Glutamatergic neuron (in vitro differentiated cells): ENCODE results near the gene ZFP36L2. TPM values are rescaled to one million over a fixed set of nuclear protein-coding genes. Genes with fewer than 3 reads are reported as not detected.

Experiments
- DNase-seq: peaks from one replicate; pipeline ENCODE4 v3.0.0; 2022
- H3K27ac Mint-ChIP-seq: one replicate; pipeline ENCODE4 v1.8.0; 2020; ENCODE audit warnings: mild to moderate bottlenecking, mixed read lengths, inconsistent platforms; ENCODE audit not compliant: unreplicated experiment
- H3K27me3 Mint-ChIP-seq: one replicate; pipeline ENCODE4 v1.8.0; 2020; ENCODE audit warnings: mild to moderate bottlenecking, moderate library complexity, mixed read lengths, inconsistent platforms; ENCODE audit not compliant: unreplicated experiment
- H3K36me3 Mint-ChIP-seq: one replicate; pipeline ENCODE4 v1.8.0; 2020; ENCODE audit warnings: mild to moderate bottlenecking, mixed read lengths, inconsistent platforms; ENCODE audit not compliant: unreplicated experiment
- H3K4me1 Mint-ChIP-seq: one replicate; pipeline ENCODE4 v1.8.0; 2020; ENCODE audit warnings: mild to moderate bottlenecking, low read depth, mixed read lengths, inconsistent platforms; ENCODE audit not compliant: unreplicated experiment
- H3K4me3 Mint-ChIP-seq: one replicate; pipeline ENCODE4 v1.8.0; 2020; ENCODE audit warnings: mild to moderate bottlenecking, mixed read lengths, inconsistent platforms; ENCODE audit not compliant: unreplicated experiment
- H3K9me3 Mint-ChIP-seq: one replicate; pipeline ENCODE4 v1.8.0; 2020; ENCODE audit warnings: mild to moderate bottlenecking, moderate library complexity, mixed read lengths, inconsistent platforms; ENCODE audit not compliant: unreplicated experiment
- total RNA-seq: library from RNA; stranded (reverse); fragmentation: NEBNext Ultra II Directional; extraction: Animal tissue kit (Norgen Biotek cat#: 25700); gene quantifications from one replicate; pipeline ENCODE4 v1.2.1, GENCODE V29; 2021; ENCODE audit not compliant: unreplicated experiment
- TF ChIP-seq, protein P1 (sequence below): fragments of 200-600 bp; sonication (generic); IDR thresholded peaks from one replicate; pipeline ENCODE4 v1.5.0; 2021; ENCODE audit not compliant: partially characterized antibody, unreplicated experiment

ZFP36L2 gene
- total RNA-seq, 1 donor from 2014 or later, result 0.88 TPM

DNA sequence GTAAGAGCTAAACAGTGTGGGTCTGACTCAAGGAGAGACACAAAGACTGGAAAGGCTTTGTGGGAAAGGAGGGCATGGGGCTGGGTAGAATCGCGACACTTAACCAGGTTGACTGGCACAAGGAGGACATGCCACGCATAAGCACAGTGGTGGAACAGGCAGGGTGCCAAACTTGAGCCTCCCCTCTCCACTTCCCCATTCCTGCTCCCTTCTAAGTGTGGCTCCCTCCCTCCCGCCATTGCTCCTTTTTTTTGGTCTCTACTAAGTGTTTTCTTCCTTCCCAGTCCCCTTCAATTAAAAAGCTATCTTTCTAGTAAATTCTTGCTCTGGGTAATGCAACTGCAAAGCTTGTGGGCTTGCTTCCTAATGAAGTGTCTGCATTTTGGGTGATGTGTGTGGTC is 40.3 kb upstream of the ZFP36L2 start:
- Mint-ChIP-seq H3K9me3 (peaks cover 7% of the 10 kb centered on the region), H3K27me3 (peaks cover 7% of the 10 kb centered on the region), H3K36me3 (no peaks in the 10 kb centered on the region), H3K4me1 (peaks cover 26% of the 10 kb centered on the region), H3K27ac (no peak overlapping the region), H3K4me3 (no peak overlapping the region)
- no peak for DNase-seq
- TF ChIP-seq, protein P1, sequence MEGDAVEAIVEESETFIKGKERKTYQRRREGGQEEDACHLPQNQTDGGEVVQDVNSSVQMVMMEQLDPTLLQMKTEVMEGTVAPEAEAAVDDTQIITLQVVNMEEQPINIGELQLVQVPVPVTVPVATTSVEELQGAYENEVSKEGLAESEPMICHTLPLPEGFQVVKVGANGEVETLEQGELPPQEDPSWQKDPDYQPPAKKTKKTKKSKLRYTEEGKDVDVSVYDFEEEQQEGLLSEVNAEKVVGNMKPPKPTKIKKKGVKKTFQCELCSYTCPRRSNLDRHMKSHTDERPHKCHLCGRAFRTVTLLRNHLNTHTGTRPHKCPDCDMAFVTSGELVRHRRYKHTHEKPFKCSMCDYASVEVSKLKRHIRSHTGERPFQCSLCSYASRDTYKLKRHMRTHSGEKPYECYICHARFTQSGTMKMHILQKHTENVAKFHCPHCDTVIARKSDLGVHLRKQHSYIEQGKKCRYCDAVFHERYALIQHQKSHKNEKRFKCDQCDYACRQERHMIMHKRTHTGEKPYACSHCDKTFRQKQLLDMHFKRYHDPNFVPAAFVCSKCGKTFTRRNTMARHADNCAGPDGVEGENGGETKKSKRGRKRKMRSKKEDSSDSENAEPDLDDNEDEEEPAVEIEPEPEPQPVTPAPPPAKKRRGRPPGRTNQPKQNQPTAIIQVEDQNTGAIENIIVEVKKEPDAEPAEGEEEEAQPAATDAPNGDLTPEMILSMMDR, result no peak

DNA sequence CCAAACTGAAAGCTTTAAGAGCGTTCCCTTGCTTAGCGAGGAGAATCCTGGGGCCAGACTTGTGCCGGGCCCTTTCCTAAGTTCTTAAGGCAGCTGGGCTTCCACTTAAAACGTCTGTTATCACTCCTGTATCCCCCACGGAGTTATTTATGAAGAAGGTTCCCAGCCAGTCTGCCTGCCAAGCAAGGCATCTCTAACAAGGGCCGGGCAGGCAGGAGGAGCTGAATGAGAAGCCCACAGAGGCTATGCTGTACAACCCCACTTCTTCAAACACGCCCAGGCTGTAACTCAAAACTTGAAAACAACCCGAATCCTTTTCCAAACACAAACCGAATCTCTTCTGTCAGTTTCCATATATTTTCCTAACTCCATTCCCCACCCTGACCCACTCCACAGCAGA is 39.0 kb upstream of the ZFP36L2 start:
- no peak overlapping the region for H3K4me3 Mint-ChIP-seq
- DNase-seq, result no peak
- H3K36me3 Mint-ChIP-seq, result no peaks in the 10 kb centered on the region
- peaks cover 25% of the 10 kb centered on the region for H3K4me1 Mint-ChIP-seq
- no peak overlapping the region for H3K27ac Mint-ChIP-seq
- TF ChIP-seq, protein P1, result no peak
- H3K9me3 Mint-ChIP-seq, result peaks cover 7% of the 10 kb centered on the region
- H3K27me3 Mint-ChIP-seq, result peaks cover 7% of the 10 kb centered on the region

DNA sequence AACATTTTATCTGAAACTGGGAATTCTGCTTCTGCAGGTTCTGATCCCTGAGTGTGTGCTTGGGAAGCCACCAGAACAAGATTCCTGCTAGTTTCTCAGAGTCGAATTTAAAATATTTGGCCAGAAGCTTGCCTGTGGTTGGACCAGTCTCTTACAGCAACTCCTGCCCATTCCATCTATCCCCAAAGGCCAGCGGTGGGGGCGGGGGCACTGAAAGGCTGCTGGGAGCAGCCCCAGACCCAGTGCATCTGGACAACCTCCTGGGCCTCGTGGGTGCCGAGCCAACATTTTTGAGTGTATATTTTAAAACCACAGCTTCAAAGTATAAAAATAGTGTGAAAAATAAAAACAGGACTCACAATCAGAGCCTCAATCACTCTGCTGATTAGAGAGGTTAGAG is 38.6 kb upstream of the ZFP36L2 start:
- no peaks in the 10 kb centered on the region for H3K36me3 Mint-ChIP-seq
- H3K9me3 Mint-ChIP-seq, result peaks cover 7% of the 10 kb centered on the region
- H3K4me3 Mint-ChIP-seq, result no peak overlapping the region
- no peak overlapping the region for H3K27ac Mint-ChIP-seq
- peaks cover 22% of the 10 kb centered on the region for H3K4me1 Mint-ChIP-seq
- no peak for DNase-seq
- TF ChIP-seq, protein P1, result no peak
- H3K27me3 Mint-ChIP-seq, result peaks cover 7% of the 10 kb centered on the region

DNA sequence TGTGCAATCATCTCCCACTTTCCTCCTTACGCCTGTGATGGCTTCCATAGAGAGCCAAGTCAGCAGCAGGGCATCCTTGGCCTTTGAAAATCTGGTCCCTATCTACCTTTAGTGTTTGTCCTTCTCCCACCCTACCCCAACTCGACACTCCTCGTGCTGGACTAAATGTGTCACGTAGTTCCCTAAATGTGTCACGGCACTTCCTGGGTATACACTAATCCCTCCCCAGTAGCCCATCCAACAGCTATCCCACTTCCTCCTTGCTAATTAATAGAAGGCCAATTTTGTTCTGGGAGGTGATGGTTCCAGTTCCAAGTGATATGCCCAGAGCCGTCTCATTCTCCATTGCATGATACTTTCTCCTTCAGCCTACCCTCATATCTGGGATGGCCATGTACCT is 36.5 kb upstream of the ZFP36L2 start:
- no peak for DNase-seq
- H3K27me3 Mint-ChIP-seq, result peaks cover 4% of the 10 kb centered on the region

DNA sequence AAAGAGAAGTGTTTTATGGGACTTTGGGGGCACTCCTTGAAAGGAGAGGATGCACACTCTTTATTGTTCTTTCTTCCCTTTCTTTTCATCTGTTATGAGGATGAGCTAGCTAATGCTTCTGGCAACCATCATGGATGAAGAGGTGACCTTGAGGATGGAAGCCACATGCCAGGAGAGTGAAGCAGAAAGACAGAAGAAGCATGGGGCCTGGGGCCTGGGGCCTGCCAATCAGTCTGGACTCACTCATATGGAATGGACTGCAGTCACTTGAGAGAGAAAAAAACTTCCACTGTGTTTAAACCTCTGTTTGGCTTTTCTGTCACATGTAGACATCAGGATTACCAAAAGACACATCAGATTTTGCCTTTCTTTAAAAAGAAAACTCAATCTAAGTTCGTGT is 35.8 kb upstream of the ZFP36L2 start:
- Mint-ChIP-seq H3K4me3 (no peak overlapping the region), H3K36me3 (no peaks in the 10 kb centered on the region), H3K9me3 (peaks cover 4% of the 10 kb centered on the region), H3K4me1 (peaks cover 8% of the 10 kb centered on the region), H3K27ac (no peak overlapping the region), H3K27me3 (peaks cover 4% of the 10 kb centered on the region)
- TF ChIP-seq, protein P1, result no peak
- DNase-seq, result no peak

More for the DNA sequence above, 36.5 kb upstream of the ZFP36L2 start:
- H3K36me3 Mint-ChIP-seq, result no peaks in the 10 kb centered on the region
- no peak overlapping the region for H3K27ac Mint-ChIP-seq
- peaks cover 8% of the 10 kb centered on the region for H3K4me1 Mint-ChIP-seq
- peaks cover 4% of the 10 kb centered on the region for H3K9me3 Mint-ChIP-seq
- H3K4me3 Mint-ChIP-seq, result no peak overlapping the region
- TF ChIP-seq, protein P1, result no peak
